ENCODE measurements around the gene DPP6.
A peak's percentile ranks its signal among the peaks of the same experiment; 100 is the strongest.

DPP6 gene

GRCh38 chr7:154781369-154782303, 729.4 kb downstream of the DPP6 start:
- TF ChIP-seq CTCF (IDR thresholded peaks at IDR 0.05; ENCODE audit: low read depth, low read length), result no peak
- DNase-seq, result no peak
- Histone ChIP-seq H3K27ac (no peak overlapping the region), H3K9me3 (ENCODE audit: severe bottlenecking) (peaks cover 3% of the 10 kb centered on the region), H3K36me3 (no peaks in the 10 kb centered on the region), H3K4me3 (ENCODE audit: low read depth, low read length) (no peak overlapping the region), H3K27me3 (ENCODE audit: insufficient read depth, low read depth, severe bottlenecking) (peaks cover 89% of the 10 kb centered on the region)

- Histone ChIP-seq H3K36me3 (no peaks in the 10 kb centered on the region), H3K27me3 (ENCODE audit: insufficient read depth, low read depth, severe bottlenecking) (peaks cover 90% of the 10 kb centered on the region), H3K4me3 (ENCODE audit: low read depth, low read length) (no peak overlapping the region), H3K9me3 (ENCODE audit: severe bottlenecking) (peaks cover 3% of the 10 kb centered on the region), H3K27ac (no peak overlapping the region)
- TF ChIP-seq CTCF (IDR thresholded peaks at IDR 0.05; ENCODE audit: low read depth, low read length), result no peak
- DNase-seq, result no peak
Measured at GRCh38 chr7:154783281-154783909, 731.2 kb downstream of the DPP6 start.

- Histone ChIP-seq H3K9me3 (ENCODE audit: severe bottlenecking) (peaks cover 3% of the 10 kb centered on the region), H3K27me3 (ENCODE audit: insufficient read depth, low read depth, severe bottlenecking) (peaks cover 96% of the 10 kb centered on the region), H3K4me3 (ENCODE audit: low read depth, low read length) (no peak overlapping the region), H3K27ac (no peak overlapping the region), H3K36me3 (no peaks in the 10 kb centered on the region)
- no peak for DNase-seq
- TF ChIP-seq CTCF (IDR thresholded peaks at IDR 0.05; ENCODE audit: low read depth, low read length), result no peak
Measured at GRCh38 chr7:154785898-154786297, 733.7 kb downstream of the DPP6 start.

- no peak overlapping the region for H3K4me3 ChIP-seq (ENCODE audit: low read depth, low read length)
- peak; percentile 58 for TF ChIP-seq CTCF (IDR thresholded peaks at IDR 0.05; ENCODE audit: low read depth, low read length)
- H3K9me3 ChIP-seq (ENCODE audit: severe bottlenecking), result peaks cover 3% of the 10 kb centered on the region
- H3K27me3 ChIP-seq (ENCODE audit: insufficient read depth, low read depth, severe bottlenecking), result peaks cover 96% of the 10 kb centered on the region
- no peaks in the 10 kb centered on the region for H3K36me3 ChIP-seq
- H3K27ac ChIP-seq, result no peak overlapping the region
- peak; percentile 22 for DNase-seq
Measured at GRCh38 chr7:154789404-154789803, 737.2 kb downstream of the DPP6 start.

- no peak overlapping the region for H3K27ac ChIP-seq
- H3K27me3 ChIP-seq (ENCODE audit: insufficient read depth, low read depth, severe bottlenecking), result peaks cover 92% of the 10 kb centered on the region
- H3K4me3 ChIP-seq (ENCODE audit: low read depth, low read length), result no peak overlapping the region
- no peak for DNase-seq
- no peak for TF ChIP-seq CTCF (IDR thresholded peaks at IDR 0.05; ENCODE audit: low read depth, low read length)
- no peaks in the 10 kb centered on the region for H3K36me3 ChIP-seq
- no peaks in the 10 kb centered on the region for H3K9me3 ChIP-seq (ENCODE audit: severe bottlenecking)
Measured at GRCh38 chr7:154791611-154792010, 739.4 kb downstream of the DPP6 start.
